Stimulated activated CD4-positive, alpha-beta T cell treated with anti-CD3 and anti-CD28 coated beads, Interleukin-1b, Interleukin-23, amount 100 ng/mL, for 24 hours (primary cell): ENCODE data around the gene ZSCAN12.

Experiments used
- DNase-seq, 4 experiments: peaks; one replicate each; pipeline ENCODE4 v3.0.0-alpha.2; 2020; ENCODE audit warnings: low read depth in 4 of 4, low spot score in 1 of 4

Gene ZSCAN12

GRCh38 chr6:28354688-28355554 is 44.6 kb downstream of the ZSCAN12 start:
- no peak for DNase-seq

- no peak for DNase-seq
Measured at GRCh38 chr6:28353981-28354676, 45.4 kb downstream of the ZSCAN12 start.

GRCh38 chr6:28353356-28353755 is 46.2 kb downstream of the ZSCAN12 start:
- DNase-seq = no peak

GRCh38 chr6:28351493-28351925 is 48.0 kb downstream of the ZSCAN12 start:
- DNase-seq = no peak

DNA sequence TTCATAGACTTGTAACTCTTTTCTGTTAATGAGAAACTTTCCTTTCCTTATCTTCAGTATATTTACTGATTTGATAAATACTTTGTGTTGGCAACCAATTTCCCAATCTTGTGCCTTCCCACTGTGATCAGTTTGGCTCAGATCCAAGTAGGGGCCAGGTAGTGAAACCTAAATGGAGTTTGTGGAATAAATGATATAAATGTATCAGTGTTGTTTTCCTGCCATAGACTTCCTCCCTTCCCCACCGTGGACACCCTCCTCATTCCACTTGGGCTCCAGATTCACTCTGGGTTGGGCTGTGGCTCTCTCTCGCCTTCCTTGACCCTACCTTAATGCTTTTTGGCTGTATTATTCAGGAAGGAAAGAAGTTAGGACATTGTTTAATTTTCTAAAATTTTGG is 48.5 kb downstream of the ZSCAN12 start:
- DNase-seq = no peak

DNA sequence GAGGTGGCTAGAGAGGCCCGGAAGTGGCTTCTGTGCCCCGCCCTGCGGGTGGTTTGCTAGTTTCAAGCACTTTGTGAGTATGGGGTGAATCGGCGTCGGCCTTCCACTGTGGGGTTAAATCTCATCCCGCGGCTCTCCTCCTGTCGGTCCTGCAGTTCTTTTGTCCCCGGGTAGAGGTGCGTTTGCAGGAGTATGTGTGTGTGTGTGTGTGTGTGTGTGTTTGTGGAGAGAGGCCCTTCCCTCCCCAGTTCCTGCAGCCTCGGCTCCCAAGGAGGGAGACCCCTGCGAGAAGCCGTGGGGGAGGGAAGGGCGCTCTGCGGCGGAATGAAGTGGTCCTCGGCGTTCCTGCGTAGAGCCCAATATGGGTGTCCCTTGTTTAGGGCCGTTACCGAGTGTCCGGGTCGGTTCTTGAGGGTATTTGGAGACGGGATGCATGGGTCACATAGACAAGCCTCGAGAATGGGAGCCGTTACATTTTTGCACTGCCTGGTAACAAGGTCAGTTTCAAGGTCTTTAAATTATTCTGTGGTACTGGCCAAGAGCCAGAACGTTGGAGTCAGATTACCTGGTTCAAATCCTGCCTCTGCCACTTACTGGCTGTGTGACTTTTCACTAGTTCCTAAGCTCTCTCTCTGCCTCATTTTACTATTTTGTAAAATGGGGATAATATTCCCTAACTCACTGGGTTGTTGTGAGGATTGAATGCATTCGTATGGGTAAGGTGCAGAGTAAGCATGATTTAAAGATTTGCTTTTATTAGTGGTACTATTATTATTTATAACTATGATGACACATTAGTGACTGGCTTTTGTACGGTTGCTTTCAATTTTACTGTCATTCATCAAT is 49.4 kb downstream of the ZSCAN12 start, which contains the start of gene ZKSCAN3:
Gene ZKSCAN3, plus strand, starts transcription at position 56 of the 846 bp plus-strand sequence. CDS start 9,640 bp downstream, outside the sequence.
- peak; percentile 54 to 81 (median 68) for DNase-seq

DNA sequence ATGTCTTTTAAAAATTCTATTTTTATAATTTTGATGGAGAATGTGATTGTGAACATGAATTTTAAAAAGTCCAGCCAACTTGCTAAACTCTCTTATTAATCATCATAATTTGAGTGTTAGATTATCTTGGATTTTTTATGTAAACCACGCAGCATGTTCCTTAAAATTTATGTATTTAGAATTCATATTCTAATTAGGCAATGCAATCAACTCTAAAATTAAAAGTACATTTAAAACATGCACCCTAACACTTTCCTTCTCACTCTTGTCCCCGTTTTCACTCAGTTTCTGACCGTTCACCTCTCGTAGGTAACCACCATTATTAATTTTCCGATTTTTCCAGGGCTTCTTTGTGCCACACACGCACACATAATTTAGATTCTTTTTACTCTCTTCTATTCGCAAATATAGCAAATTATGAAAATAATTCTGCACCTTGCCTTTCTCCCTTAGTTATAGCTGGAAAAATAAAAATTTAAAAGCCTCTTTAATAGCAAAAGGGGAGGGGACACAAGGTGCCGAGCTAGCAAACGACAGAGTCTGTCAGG is 50.1 kb downstream of the ZSCAN12 start:
- no peak for DNase-seq

DNA sequence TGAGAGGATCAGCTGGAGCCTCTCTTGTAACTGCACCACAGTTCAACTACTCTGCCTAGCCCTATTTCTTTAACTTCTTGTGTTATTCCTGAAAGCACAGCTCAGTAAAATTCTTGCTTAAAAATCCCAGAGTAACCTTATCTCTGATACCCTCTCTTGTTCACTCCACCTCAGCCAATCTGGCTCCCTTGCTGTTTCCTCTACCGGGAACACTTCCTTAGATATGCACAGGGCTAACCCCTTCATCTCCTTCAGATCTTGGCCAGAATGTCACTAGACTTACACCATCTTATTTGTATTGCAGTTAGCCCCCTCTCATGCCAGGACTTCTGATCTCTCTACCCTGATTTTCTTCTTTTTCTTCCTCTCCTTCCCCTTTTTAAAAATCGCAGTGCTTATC is 52.4 kb downstream of the ZSCAN12 start:
- DNase-seq = no peak

DNA sequence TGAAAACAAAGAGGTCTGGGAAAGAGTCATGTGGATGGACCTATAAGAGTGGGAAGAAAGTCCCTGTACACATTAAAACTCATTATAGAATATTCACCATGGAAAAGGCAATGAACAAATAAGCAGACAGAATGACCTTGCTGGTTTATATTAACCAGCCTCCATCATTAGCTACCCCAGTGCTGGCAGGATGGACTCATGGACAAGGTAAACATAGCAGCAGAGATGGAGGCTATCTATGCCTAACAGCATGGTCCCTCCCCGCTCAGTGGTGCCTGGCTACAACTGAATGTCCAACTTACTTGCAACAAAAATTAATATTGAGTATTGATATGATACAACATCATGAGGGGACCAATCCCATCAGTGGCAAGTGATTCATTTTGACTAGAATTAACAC is 54.3 kb downstream of the ZSCAN12 start:
- DNase-seq = no peak

DNA sequence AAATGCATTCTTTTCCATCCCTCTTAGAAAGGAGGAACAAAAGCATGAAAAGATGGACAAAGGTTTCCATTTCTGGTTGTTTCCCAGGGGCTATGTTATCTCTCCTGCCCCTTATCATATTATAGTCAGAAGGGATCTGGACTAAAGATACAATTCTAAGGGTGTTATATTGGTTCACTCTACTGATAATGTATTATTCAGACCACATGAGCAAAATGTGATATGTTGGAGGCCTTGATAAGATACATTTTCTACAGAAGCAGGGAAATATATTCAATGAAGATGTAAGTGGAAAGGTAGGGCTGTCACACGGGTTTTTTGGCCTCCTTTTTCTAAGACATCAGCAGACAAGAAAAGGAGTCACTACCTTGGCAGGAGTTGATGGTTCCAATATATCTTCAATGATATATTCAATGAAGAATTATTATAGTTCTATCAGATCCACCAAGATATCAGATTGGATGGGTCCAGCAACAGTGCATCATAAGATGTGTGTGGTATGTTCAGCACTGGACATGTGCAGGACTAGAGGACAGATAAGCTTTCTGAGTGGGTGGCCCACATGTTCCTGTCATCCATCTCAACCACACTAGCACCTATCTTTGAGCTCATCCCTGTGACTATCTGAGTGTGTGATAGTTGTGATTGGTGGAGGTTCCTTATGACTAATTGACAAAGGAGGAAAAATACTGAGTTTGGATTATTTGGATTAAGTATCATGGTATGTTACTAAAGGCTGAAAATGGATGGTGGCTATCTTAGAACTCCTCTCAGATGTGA is 55.5 kb downstream of the ZSCAN12 start:
- no peak for DNase-seq

GRCh38 chr6:28340310-28341095 is 59.0 kb downstream of the ZSCAN12 start:
- DNase-seq = no peak

DNA sequence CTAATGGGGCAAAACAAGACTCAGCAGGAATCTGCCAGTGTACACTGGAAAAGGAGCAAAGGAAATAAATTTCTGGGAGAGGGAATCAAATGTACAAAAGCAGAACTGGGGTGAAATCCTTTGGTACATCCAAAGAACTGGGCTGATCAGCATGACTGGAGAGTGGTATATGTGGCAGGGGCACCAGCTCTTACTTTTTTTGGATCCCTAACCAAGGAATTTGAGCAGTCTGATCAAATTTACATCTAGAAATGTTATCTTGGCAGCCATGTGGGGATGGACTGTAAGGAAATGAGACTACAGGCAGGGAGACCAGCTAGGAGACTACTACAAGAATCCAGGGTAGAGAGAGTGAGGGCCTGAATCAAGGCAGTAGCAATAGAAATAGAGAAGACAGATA is 62.4 kb downstream of the ZSCAN12 start:
- no peak for DNase-seq

DNA sequence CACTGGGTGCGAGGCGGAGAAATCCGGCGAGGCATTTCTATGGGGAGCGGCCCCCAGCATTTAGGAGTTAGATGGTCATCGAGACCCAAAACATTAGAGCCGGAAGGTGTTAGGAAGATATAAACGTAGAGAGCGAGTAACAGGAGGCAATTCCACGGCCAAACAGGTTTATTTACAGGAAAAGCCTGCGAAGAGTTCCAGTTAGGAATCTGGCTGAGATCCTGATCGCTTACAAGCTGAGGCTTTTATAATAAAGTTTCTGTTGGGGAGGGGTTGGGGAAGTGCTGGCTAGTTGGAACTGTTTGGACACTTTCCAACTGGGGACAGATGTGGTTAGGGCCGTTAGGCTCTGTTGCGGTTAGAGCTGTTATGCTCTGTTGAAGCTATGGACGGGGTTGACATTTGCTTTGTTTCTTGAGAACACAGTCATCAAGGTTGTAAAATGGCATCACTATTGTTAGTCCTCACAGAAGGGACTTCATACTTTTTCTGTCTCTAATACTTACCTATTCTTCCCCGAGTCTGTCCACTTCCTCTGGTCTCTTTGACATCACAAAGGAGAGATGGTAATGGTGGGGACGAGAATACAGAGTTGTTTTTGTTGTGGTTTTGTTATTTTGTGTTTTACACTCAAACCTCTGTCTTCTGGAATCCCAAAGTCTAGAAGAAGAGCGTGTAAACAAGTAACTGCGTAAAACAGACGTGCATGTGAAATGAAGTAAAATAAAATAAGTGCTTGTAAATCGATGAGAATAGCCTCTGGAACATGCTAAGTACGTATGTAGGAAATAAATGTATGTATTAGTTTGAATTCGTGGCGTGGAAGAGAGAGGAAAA is 63.0 kb downstream of the ZSCAN12 start:
- DNase-seq = no peak

DNA sequence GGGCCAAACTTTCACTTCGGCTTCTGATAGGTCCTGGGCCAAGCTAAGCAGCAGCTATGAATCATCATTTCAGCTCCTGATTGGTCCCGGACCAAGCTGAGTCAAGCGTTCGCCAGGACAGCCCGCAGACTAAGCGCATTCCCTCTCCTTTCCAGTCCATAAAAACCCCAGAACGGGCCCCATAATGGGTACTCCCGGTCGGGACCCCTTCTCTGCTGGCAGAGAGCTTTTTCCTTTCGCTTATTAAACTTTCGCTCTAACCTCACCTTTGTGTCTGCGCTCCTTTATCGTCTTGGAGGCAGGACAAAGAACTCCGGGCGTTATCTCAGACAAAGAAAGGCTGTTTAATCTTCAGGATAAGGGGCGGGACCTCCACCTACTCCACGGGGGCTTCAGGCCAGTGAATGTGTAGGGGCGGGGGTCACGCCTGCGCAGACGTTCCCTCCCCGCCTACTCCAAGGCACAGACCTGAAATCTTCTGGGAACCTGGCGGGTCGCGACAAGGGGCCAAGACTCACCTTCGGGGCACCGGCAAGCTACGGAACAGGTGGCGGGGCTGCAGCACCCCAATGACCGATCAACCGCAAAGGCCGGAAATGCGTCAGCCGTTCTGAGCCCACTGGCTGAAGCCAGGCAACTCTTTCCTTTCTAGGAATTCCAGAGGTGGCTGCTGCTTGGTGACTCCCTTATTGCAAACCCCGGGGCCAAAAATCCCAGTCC is 63.8 kb downstream of the ZSCAN12 start, which contains the start of gene ZSCAN31:
Gene ZSCAN31, minus strand, starts transcription at position 585 of the 720 bp plus-strand sequence. CDS start 6,465 bp downstream, outside the sequence.
- DNase-seq = peak; percentile 34 to 55 (median 52)

DNA sequence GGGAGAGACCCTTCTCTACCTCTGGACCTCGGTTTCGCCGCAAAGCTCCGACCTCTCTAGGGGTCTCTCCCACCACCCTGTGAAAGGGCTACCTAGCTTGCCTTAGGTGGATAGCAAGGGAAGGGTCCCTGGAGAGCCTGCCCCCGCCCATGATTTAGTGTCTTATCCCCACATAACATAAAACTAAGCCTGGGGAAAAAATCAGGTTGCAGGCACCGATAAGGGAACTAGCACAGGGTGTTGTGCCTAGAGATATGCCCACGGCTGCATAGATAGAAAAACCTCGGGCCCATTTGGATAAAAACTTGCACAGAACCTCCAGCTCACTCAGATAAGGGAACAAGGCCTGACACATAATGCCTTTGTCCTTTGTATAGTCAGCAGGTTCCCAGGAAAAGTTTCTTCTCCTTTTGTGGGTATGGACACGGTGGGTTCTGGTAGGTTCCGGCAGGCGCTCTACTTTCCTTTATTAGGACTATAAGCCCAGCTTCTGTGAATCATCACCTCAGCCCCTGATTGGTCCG is 64.4 kb downstream of the ZSCAN12 start:
- no peak for DNase-seq

DNA sequence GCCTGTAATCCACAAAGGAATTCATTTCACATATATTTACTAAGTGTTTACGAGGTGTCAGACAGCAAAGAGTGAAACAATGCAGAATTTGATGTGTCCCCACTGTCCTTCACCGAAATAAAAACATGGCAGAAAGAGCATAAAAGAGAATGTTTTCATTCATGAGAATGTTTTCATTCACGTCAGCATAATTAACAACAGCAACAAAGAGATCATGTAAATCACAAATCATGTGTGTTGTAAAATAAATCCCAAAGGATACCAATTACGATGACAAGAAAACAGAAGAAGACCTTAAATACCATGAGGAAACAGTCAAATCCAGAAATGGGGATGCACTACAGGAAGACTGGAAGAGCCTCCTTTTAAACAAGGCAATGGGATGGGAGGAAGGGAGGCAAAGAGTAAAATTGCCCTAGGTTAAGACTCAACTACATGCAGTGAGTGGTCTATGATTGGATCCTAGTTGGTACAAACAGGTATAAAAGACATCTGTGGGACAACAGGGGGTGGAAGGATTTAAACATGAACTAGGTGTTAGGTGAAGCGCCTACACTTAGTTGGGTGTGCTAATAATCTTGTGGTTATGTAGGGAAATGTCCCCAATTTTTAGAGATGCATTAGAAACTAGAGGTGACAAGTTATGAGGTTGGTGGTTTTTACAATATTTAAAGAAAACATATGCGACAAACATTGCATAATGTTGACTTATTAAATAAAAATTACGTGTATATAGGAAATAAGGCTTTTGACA is 65.1 kb downstream of the ZSCAN12 start:
- DNase-seq = no peak

DNA sequence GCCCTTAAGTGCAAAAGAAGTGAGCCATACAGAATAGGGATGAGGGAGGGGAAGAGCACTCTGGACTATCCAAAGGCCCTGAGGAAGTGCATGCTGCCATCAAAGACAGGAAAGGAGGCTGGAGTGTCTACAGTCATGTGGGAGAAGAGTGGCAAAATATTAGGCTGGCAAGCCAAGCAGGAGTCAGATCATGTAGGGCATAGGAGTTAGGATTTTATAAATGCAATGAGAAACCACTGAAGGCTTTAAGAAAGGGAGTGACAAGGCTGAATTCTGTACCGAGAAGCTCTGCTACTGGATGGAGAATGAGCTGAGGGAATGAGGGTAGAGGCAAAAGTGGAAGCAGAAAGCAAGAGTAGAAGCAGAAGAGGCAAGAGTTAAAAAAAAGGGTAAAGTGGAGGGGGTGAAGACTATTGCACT is 65.9 kb downstream of the ZSCAN12 start:
- no peak for DNase-seq
